Kidney (tissue), 14 donors: ENCODE data around the gene CTNNAL1. TPM values are rescaled to one million over a fixed set of nuclear protein-coding genes. Genes with fewer than 3 reads are reported as not detected.

Experiments used
- DNase-seq, 5 donors: peaks; one replicate each; pipeline ENCODE4 v3.0.0-alpha.2; 2013 to 2020
- FAIRE-seq: peaks from 2 replicates; lab custom pipeline; 2012; peaks lifted over from hg19 to GRCh38; lab: Jason Lieb, UNC
- H3K27ac ChIP-seq, 2 donors: one replicate each; pipeline ENCODE4 v1.7.0; 2013; ENCODE audit warnings: low read depth in 2 of 2, low read length in 2 of 2, inconsistent platforms in 1 of 2
- H3K27me3 ChIP-seq: one replicate; pipeline ENCODE4 v1.7.1; 2013; ENCODE audit warnings: low read length, inconsistent platforms; ENCODE audit not compliant: control insufficient read depth, insufficient read depth
- H3K36me3 ChIP-seq, 3 donors: one replicate each; pipeline versions ENCODE4 v1.7.0 to v1.7.1; 2013; ENCODE audit warnings: low read length in 3 of 3, control low read depth in 1 of 3, inconsistent platforms in 1 of 3; ENCODE audit not compliant: insufficient read depth in 3 of 3, control insufficient read depth in 2 of 3
- H3K4me1 ChIP-seq, 3 donors: one replicate each; pipeline versions ENCODE4 v1.7.0 to v1.7.1; 2013; ENCODE audit warnings: low read length in 3 of 3, inconsistent platforms in 1 of 3, low read depth in 1 of 3; ENCODE audit not compliant: control insufficient read depth in 2 of 3, insufficient read depth in 2 of 3
- H3K4me3 ChIP-seq, 3 donors: one replicate each; pipeline versions ENCODE4 v1.7.0 to v1.8.1; 2013; ENCODE audit warnings: low read length in 3 of 3, control low read depth in 1 of 3, inconsistent platforms in 1 of 3
- H3K9ac ChIP-seq, 3 donors: one replicate each; pipeline versions ENCODE4 v1.7.0 to v1.7.1; 2013; ENCODE audit warnings: low read length in 3 of 3, control low read depth in 1 of 3, inconsistent platforms in 1 of 3
- H3K9me3 ChIP-seq, 3 donors: one replicate each; pipeline versions ENCODE4 v1.7.0 to v1.7.1; 2013; ENCODE audit warnings: low read length in 3 of 3, control low read depth in 1 of 3, inconsistent platforms in 1 of 3; ENCODE audit not compliant: control insufficient read depth in 2 of 3, insufficient read depth in 1 of 3
- intact Hi-C: fragments of 100-400 bp; cut with DNase I; formaldehyde crosslinking; loops from one replicate; pipeline ENCODE4 v1.11.1; 2022
- polyA plus RNA-seq: library from polyadenylated mRNA; stranded (reverse); fragments of 350-450 nt; fragmentation: Illumina TruSeq; extraction: RNeasy Lipid Tissue Mini Kit (QIAGEN cat#74804); gene quantifications from one replicate; pipeline ENCODE4 v1.2.3, GENCODE V29; 2014; ENCODE audit warnings: low read depth, low replicate concordance; ENCODE audit not compliant: insufficient read depth
- total RNA-seq: library from RNA; stranded (reverse); fragmentation: NEBNext Ultra II Directional; extraction: Animal tissue kit (Norgen Biotek cat#: 25700); gene quantifications from one replicate; pipeline ENCODE4 v1.2.1, GENCODE V29; 2021
- TF ChIP-seq, protein P1 (sequence below): IDR thresholded peaks from 3 replicates; pipeline ENCODE4 v1.5.1; 2012; ENCODE audit warnings: mild to moderate bottlenecking, moderate library complexity, borderline replicate concordance; ENCODE audit not compliant: insufficient read depth; ENCODE audit errors: extremely low read depth
- donor health status: control.
- donor health status: control.
- donor health status: control.
- donor health status: control.
- donor health status: control.
- donor health status: DM: yes; HTN: yes; CAD: no.
- donor health status: Normal renal cell carcinoma (clear cell type).

The CTNNAL1 gene
- total and polyA plus RNA-seq, 2 donors from 2014 or later: 38.6 to 54.8 TPM

DNA sequence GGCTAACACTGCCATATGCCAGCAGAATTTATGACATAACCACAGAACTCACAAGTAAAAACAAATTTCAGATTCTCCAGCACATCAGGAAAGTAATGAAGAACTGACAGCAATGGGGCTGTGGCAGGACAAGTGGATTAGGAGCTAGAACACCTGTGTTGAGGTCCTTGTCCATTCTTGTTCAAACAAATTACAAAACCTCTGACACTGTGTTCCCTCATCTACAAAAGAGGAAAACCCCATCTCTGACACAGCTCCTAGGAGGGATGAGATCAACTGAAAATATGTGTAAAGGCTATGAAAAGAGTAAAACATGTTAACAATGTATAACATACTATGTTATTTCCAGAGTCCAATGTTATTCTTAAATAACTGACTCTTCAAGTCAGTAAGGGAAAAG, 102.9 kb downstream of the CTNNAL1 start:
- H3K27me3 ChIP-seq: no peaks in the 10 kb centered on the region
- H3K27ac ChIP-seq: no peak overlapping the region
- no peaks in the 10 kb centered on the region for H3K4me1 ChIP-seq
- no peak overlapping the region for H3K4me3 ChIP-seq
- intact Hi-C loops: no loop called here
- H3K9ac ChIP-seq: no peak overlapping the region
- DNase-seq: no peak
- FAIRE-seq: no peak
- TF ChIP-seq, protein P1, sequence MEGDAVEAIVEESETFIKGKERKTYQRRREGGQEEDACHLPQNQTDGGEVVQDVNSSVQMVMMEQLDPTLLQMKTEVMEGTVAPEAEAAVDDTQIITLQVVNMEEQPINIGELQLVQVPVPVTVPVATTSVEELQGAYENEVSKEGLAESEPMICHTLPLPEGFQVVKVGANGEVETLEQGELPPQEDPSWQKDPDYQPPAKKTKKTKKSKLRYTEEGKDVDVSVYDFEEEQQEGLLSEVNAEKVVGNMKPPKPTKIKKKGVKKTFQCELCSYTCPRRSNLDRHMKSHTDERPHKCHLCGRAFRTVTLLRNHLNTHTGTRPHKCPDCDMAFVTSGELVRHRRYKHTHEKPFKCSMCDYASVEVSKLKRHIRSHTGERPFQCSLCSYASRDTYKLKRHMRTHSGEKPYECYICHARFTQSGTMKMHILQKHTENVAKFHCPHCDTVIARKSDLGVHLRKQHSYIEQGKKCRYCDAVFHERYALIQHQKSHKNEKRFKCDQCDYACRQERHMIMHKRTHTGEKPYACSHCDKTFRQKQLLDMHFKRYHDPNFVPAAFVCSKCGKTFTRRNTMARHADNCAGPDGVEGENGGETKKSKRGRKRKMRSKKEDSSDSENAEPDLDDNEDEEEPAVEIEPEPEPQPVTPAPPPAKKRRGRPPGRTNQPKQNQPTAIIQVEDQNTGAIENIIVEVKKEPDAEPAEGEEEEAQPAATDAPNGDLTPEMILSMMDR: no peak
- H3K36me3 ChIP-seq: peaks cover 5 to 59% (median 23%) of the 10 kb centered on the region in 3 donors
- H3K9me3 ChIP-seq: no peaks in the 10 kb centered on the region

DNA sequence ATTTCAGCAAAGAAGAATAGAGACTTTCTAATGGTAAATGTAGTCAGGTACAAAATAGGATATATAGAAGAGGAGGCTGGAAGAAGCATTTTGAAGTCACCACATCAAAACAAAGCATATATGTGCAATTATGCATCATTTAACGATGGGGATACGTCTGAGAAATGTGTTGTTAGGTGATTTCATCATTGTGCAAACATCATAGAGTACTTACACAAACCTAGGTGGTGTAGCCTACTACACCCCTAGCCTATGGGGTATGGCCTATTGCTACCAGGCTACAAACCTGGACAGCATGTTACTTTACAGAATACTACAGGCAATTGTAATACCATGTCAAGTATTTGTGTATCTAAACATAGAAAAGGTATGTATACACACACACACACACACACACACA, 107.8 kb downstream of the CTNNAL1 start:
- no peaks in the 10 kb centered on the region for H3K9me3 ChIP-seq
- intact Hi-C loops: no loop called here
- TF ChIP-seq, protein P1: no peak
- H3K4me3 ChIP-seq: no peak overlapping the region
- no peak for FAIRE-seq
- no peak for DNase-seq
- H3K9ac ChIP-seq: no peak overlapping the region
- peaks cover 2 to 66% (median 41%) of the 10 kb centered on the region in 3 donors for H3K36me3 ChIP-seq
- H3K4me1 ChIP-seq: no peaks in the 10 kb centered on the region
- H3K27me3 ChIP-seq: no peaks in the 10 kb centered on the region
- H3K27ac ChIP-seq: no peak overlapping the region

DNA sequence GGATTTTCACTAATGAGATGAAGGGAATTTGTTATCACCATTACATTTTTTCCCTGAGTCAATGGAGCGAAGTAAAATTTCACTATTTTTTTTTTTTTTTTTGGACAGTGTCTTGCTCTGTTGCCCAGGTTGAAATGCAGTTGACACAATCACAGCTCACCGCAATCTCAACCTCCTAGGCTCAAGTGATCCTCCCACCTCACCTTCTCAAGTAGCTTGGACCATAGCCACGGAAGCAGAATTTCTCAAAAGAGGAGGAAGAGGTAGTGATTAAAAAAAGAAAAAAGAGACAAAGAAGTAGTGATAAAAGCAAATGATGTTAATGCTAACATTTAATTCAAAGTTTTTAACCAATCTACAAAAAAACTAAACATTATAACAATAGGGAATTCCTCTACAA, 109.1 kb downstream of the CTNNAL1 start:
- TF ChIP-seq, protein P1: no peak
- Histone ChIP-seq H3K9me3 (no peaks in the 10 kb centered on the region), H3K36me3 (peaks cover 0 to 70% (median 40%) of the 10 kb centered on the region in 3 donors), H3K4me3 (no peak overlapping the region), H3K4me1 (no peaks in the 10 kb centered on the region), H3K27me3 (no peaks in the 10 kb centered on the region), H3K27ac (no peak overlapping the region), H3K9ac (no peak overlapping the region)
- FAIRE-seq: no peak
- intact Hi-C loops: no loop called here
- DNase-seq: no peak
